ENCODE data around the gene ADAM30. TPM values are rescaled to one million over a fixed set of nuclear protein-coding genes. Genes with fewer than 3 reads are reported as not detected.

Gene ADAM30
- polyA plus RNA-seq, 1 donor = not detected

- DNase-seq = no peak
- H3K4me1 ChIP-seq (ENCODE audit: control insufficient read depth, insufficient read depth, low read length) = no peaks in the 10 kb centered on the region
- no peaks in the 10 kb centered on the region for H3K9me3 ChIP-seq (ENCODE audit: control insufficient read depth, low read depth, low read length)
- 100% methylated on average over 1 of the region's 19 CpGs for WGBS (ENCODE audit: insufficient coverage, low lambda C conversion rate)
- H3K4me3 ChIP-seq (ENCODE audit: low read length) = no peak overlapping the region
- no peak overlapping the region for H3K27ac ChIP-seq (ENCODE audit: low read length)
- H3K36me3 ChIP-seq (ENCODE audit: control insufficient read depth, insufficient read depth, low read length) = peaks cover 76% of the 10 kb centered on the region
- no peaks in the 10 kb centered on the region for H3K27me3 ChIP-seq (ENCODE audit: control insufficient read depth, insufficient read depth, low read length)
Observed at GRCh38 chr1:119924948-119925898, 28.9 kb upstream of the ADAM30 start.

- H3K36me3 ChIP-seq (ENCODE audit: control insufficient read depth, insufficient read depth, low read length) = peaks cover 86% of the 10 kb centered on the region
- WGBS (ENCODE audit: insufficient coverage, low lambda C conversion rate) = no CpG with 5 or more reads among the region's 8 CpGs
Observed at GRCh38 chr1:119920104-119920968, 24.0 kb upstream of the ADAM30 start.

GRCh38 chr1:119919241-119919640 is 22.9 kb upstream of the ADAM30 start:
- Histone ChIP-seq H3K27me3 (ENCODE audit: control insufficient read depth, insufficient read depth, low read length) (no peaks in the 10 kb centered on the region), H3K9me3 (ENCODE audit: control insufficient read depth, low read depth, low read length) (no peaks in the 10 kb centered on the region), H3K4me1 (ENCODE audit: control insufficient read depth, insufficient read depth, low read length) (no peaks in the 10 kb centered on the region), H3K27ac (ENCODE audit: low read length) (no peak overlapping the region), H3K4me3 (ENCODE audit: low read length) (no peak overlapping the region), H3K36me3 (ENCODE audit: control insufficient read depth, insufficient read depth, low read length) (peaks cover 85% of the 10 kb centered on the region)
- 100% methylated on average over 1 of the region's 7 CpGs for WGBS (ENCODE audit: insufficient coverage, low lambda C conversion rate)
- no peak for DNase-seq

More at GRCh38 chr1:119920104-119920968, 24.0 kb upstream of the ADAM30 start:
- Histone ChIP-seq H3K4me1 (ENCODE audit: control insufficient read depth, insufficient read depth, low read length) (no peaks in the 10 kb centered on the region), H3K27ac (ENCODE audit: low read length) (no peak overlapping the region), H3K27me3 (ENCODE audit: control insufficient read depth, insufficient read depth, low read length) (no peaks in the 10 kb centered on the region), H3K4me3 (ENCODE audit: low read length) (no peak overlapping the region), H3K9me3 (ENCODE audit: control insufficient read depth, low read depth, low read length) (no peaks in the 10 kb centered on the region)
- DNase-seq = no peak

GRCh38 chr1:119918301-119918700 is 22.0 kb upstream of the ADAM30 start:
- no peak for DNase-seq
- Histone ChIP-seq H3K4me1 (ENCODE audit: control insufficient read depth, insufficient read depth, low read length) (no peaks in the 10 kb centered on the region), H3K27me3 (ENCODE audit: control insufficient read depth, insufficient read depth, low read length) (no peaks in the 10 kb centered on the region), H3K9me3 (ENCODE audit: control insufficient read depth, low read depth, low read length) (no peaks in the 10 kb centered on the region), H3K27ac (ENCODE audit: low read length) (no peak overlapping the region), H3K4me3 (ENCODE audit: low read length) (no peak overlapping the region), H3K36me3 (ENCODE audit: control insufficient read depth, insufficient read depth, low read length) (peaks cover 80% of the 10 kb centered on the region)
- whole genome bisulfite sequencing (ENCODE audit: insufficient coverage, low lambda C conversion rate) = 100% methylated on average over 2 of the region's 7 CpGs

GRCh38 chr1:119917304-119918055 is 21.2 kb upstream of the ADAM30 start:
- DNase-seq = no peak
- Histone ChIP-seq H3K27me3 (ENCODE audit: control insufficient read depth, insufficient read depth, low read length) (no peaks in the 10 kb centered on the region), H3K36me3 (ENCODE audit: control insufficient read depth, insufficient read depth, low read length) (peaks cover 73% of the 10 kb centered on the region), H3K9me3 (ENCODE audit: control insufficient read depth, low read depth, low read length) (no peaks in the 10 kb centered on the region), H3K27ac (ENCODE audit: low read length) (no peak overlapping the region), H3K4me3 (ENCODE audit: low read length) (no peak overlapping the region), H3K4me1 (ENCODE audit: control insufficient read depth, insufficient read depth, low read length) (no peaks in the 10 kb centered on the region)
- WGBS (ENCODE audit: insufficient coverage, low lambda C conversion rate) = 100% methylated on average over 2 of the region's 5 CpGs

- Histone ChIP-seq H3K4me1 (ENCODE audit: control insufficient read depth, insufficient read depth, low read length) (no peaks in the 10 kb centered on the region), H3K9me3 (ENCODE audit: control insufficient read depth, low read depth, low read length) (no peaks in the 10 kb centered on the region), H3K27me3 (ENCODE audit: control insufficient read depth, insufficient read depth, low read length) (no peaks in the 10 kb centered on the region), H3K36me3 (ENCODE audit: control insufficient read depth, insufficient read depth, low read length) (peaks cover 59% of the 10 kb centered on the region), H3K27ac (ENCODE audit: low read length) (no peak overlapping the region), H3K4me3 (ENCODE audit: low read length) (no peak overlapping the region)
- WGBS (ENCODE audit: insufficient coverage, low lambda C conversion rate) = no CpG with 5 or more reads among the region's 6 CpGs
- no peak for DNase-seq
Observed at GRCh38 chr1:119915517-119915916, 19.2 kb upstream of the ADAM30 start.

GRCh38 chr1:119914071-119914470 is 17.8 kb upstream of the ADAM30 start:
- DNase-seq = no peak
- Histone ChIP-seq H3K9me3 (ENCODE audit: control insufficient read depth, low read depth, low read length) (no peaks in the 10 kb centered on the region), H3K4me3 (ENCODE audit: low read length) (no peak overlapping the region), H3K36me3 (ENCODE audit: control insufficient read depth, insufficient read depth, low read length) (peaks cover 48% of the 10 kb centered on the region), H3K27ac (ENCODE audit: low read length) (no peak overlapping the region), H3K4me1 (ENCODE audit: control insufficient read depth, insufficient read depth, low read length) (no peaks in the 10 kb centered on the region), H3K27me3 (ENCODE audit: control insufficient read depth, insufficient read depth, low read length) (no peaks in the 10 kb centered on the region)
- no CpG with 5 or more reads among the region's 1 CpG for WGBS (ENCODE audit: insufficient coverage, low lambda C conversion rate)

GRCh38 chr1:119912963-119913362 is 16.6 kb upstream of the ADAM30 start:
- H3K27me3 ChIP-seq (ENCODE audit: control insufficient read depth, insufficient read depth, low read length) = no peaks in the 10 kb centered on the region
- DNase-seq = no peak
- H3K4me3 ChIP-seq (ENCODE audit: low read length) = no peak overlapping the region
- no peak overlapping the region for H3K27ac ChIP-seq (ENCODE audit: low read length)
- peaks cover 39% of the 10 kb centered on the region for H3K36me3 ChIP-seq (ENCODE audit: control insufficient read depth, insufficient read depth, low read length)
- WGBS (ENCODE audit: insufficient coverage, low lambda C conversion rate) = no CpG with 5 or more reads among the region's 3 CpGs
- H3K9me3 ChIP-seq (ENCODE audit: control insufficient read depth, low read depth, low read length) = no peaks in the 10 kb centered on the region
- H3K4me1 ChIP-seq (ENCODE audit: control insufficient read depth, insufficient read depth, low read length) = no peaks in the 10 kb centered on the region

GRCh38 chr1:119911775-119912174 is 15.5 kb upstream of the ADAM30 start:
- Histone ChIP-seq H3K27me3 (ENCODE audit: control insufficient read depth, insufficient read depth, low read length) (no peaks in the 10 kb centered on the region), H3K4me1 (ENCODE audit: control insufficient read depth, insufficient read depth, low read length) (peaks cover 4% of the 10 kb centered on the region), H3K27ac (ENCODE audit: low read length) (no peak overlapping the region), H3K4me3 (ENCODE audit: low read length) (no peak overlapping the region), H3K36me3 (ENCODE audit: control insufficient read depth, insufficient read depth, low read length) (peaks cover 28% of the 10 kb centered on the region), H3K9me3 (ENCODE audit: control insufficient read depth, low read depth, low read length) (no peaks in the 10 kb centered on the region)
- 100% methylated on average over 1 of the region's 2 CpGs for WGBS (ENCODE audit: insufficient coverage, low lambda C conversion rate)
- DNase-seq = no peak

GRCh38 chr1:119910618-119911017 is 14.3 kb upstream of the ADAM30 start:
- Histone ChIP-seq H3K36me3 (ENCODE audit: control insufficient read depth, insufficient read depth, low read length) (peaks cover 16% of the 10 kb centered on the region), H3K9me3 (ENCODE audit: control insufficient read depth, low read depth, low read length) (no peaks in the 10 kb centered on the region), H3K27me3 (ENCODE audit: control insufficient read depth, insufficient read depth, low read length) (no peaks in the 10 kb centered on the region), H3K4me3 (ENCODE audit: low read length) (no peak overlapping the region), H3K4me1 (ENCODE audit: control insufficient read depth, insufficient read depth, low read length) (peaks cover 4% of the 10 kb centered on the region), H3K27ac (ENCODE audit: low read length) (no peak overlapping the region)
- WGBS (ENCODE audit: insufficient coverage, low lambda C conversion rate) = no CpG with 5 or more reads among the region's 4 CpGs
- DNase-seq = no peak

Measured in large intestine (tissue), 3 donors.